H1 (cell line): Measurements from ENCODE around the gene MRTFB. TPM values are rescaled to one million over a fixed set of nuclear protein-coding genes. Genes with fewer than 3 reads are reported as not detected.

Source experiments
- CTCF ChIA-PET: fragments of 300-600 bp; sonication (Branson Sonifier 250); formaldehyde crosslinking; loops from one replicate; lab custom pipeline; 2021; ENCODE audit not compliant: partially characterized antibody; lab: Charles Lee
- POLR2A ChIA-PET: fragments of 300-600 bp; sonication (Branson Sonifier 250); formaldehyde crosslinking; loops from one replicate; lab custom pipeline; 2021; ENCODE audit warnings: inconsistent platforms; ENCODE audit not compliant: partially characterized antibody; lab: Charles Lee
- DNase-seq, 2 experiments: peaks; one replicate each; pipeline versions ENCODE4 v3.0.0 to v3.0.0-alpha.2; 2010 to 2022; ENCODE audit warnings: low spot score in 2 of 2, low read depth in 1 of 2, mixed read lengths in 1 of 2
- FAIRE-seq: peaks from 2 replicates; lab custom pipeline; 2011; peaks lifted over from hg19 to GRCh38; lab: Jason Lieb, UNC
- H2AFZ ChIP-seq: 2 replicates; pipeline ENCODE4 v1.8.1; 2012; ENCODE audit warnings: low read length, inconsistent platforms
- H2AK5ac ChIP-seq: 2 replicates; pipeline ENCODE4 v1.6.1; 2013; ENCODE audit warnings: low read depth, low read length
- H2BK120ac ChIP-seq: replicated peaks from 2 replicates; pipeline ENCODE3; 2013; ENCODE audit warnings: low read depth, low read length, inconsistent platforms
- H2BK12ac ChIP-seq: 2 replicates; pipeline ENCODE4 v1.6.1; 2013; ENCODE audit warnings: low read depth, low read length
- H2BK15ac ChIP-seq: 2 replicates; pipeline ENCODE4 v1.6.1; 2013; ENCODE audit warnings: low read length
- H2BK20ac ChIP-seq: 2 replicates; pipeline ENCODE4 v1.6.1; 2013; ENCODE audit warnings: low read length
- H2BK5ac ChIP-seq: 2 replicates; pipeline ENCODE4 v1.6.1; 2013; ENCODE audit warnings: low read depth, low read length
- H3K14ac ChIP-seq: 2 replicates; pipeline ENCODE4 v1.6.1; 2013; ENCODE audit warnings: inconsistent platforms; ENCODE audit not compliant: insufficient read length
- H3K18ac ChIP-seq: 2 replicates; pipeline ENCODE4 v1.6.1; 2013; ENCODE audit warnings: low read length; ENCODE audit errors: extremely low read depth
- H3K23ac ChIP-seq: 2 replicates; pipeline ENCODE4 v1.6.1; 2013; ENCODE audit warnings: inconsistent platforms; ENCODE audit not compliant: insufficient read length
- H3K23me2 ChIP-seq: 2 replicates; pipeline ENCODE4 v1.6.1; 2013; ENCODE audit warnings: low read depth, low read length
- H3K27ac ChIP-seq: 2 replicates; pipeline ENCODE4 v1.6.1; 2011; ENCODE audit warnings: low read depth, low read length, inconsistent platforms
- H3K27me3 ChIP-seq, 4 experiments: replicated peaks in 1 of 4; 1 replicate in 1 of 4; 2 replicates in 3 of 4; pipeline versions ENCODE4 v1.6.1 to v1.8.1; 2011 to 2013; ENCODE audit warnings: low read length in 3 of 4, mild to moderate bottlenecking in 3 of 4, inconsistent platforms in 2 of 4, mixed read lengths in 2 of 4, moderate library complexity in 1 of 4; ENCODE audit not compliant: control insufficient read depth in 3 of 4, insufficient read depth in 3 of 4; ENCODE audit errors: extremely low read depth in 1 of 4
- H3K36me3 ChIP-seq, 4 experiments: 2 replicates each; pipeline versions ENCODE4 v1.6.1 to v1.8.1; 2011 to 2013; ENCODE audit warnings: mild to moderate bottlenecking in 4 of 4, low read length in 3 of 4, moderate library complexity in 2 of 4, control low read depth in 1 of 4, inconsistent platforms in 1 of 4; ENCODE audit not compliant: insufficient read depth in 4 of 4, control insufficient read depth in 2 of 4
- H3K4ac ChIP-seq: replicated peaks from 2 replicates; pipeline ENCODE3; 2013; ENCODE audit warnings: low read length, low read depth, mixed read lengths, inconsistent platforms; ENCODE audit not compliant: insufficient read length
- H3K4me1 ChIP-seq, 4 experiments: replicated peaks in 1 of 4; 1 replicate in 1 of 4; 2 replicates in 3 of 4; pipeline versions ENCODE4 v1.6.1 to v1.8.1; 2011 to 2013; ENCODE audit warnings: low read length in 3 of 4, inconsistent platforms in 2 of 4, mixed read lengths in 1 of 4; ENCODE audit not compliant: insufficient read depth in 4 of 4, control insufficient read depth in 3 of 4
- H3K4me2 ChIP-seq, 2 experiments: 2 replicates each; pipeline versions ENCODE4 v1.6.1 to v1.8.1; 2011 to 2013; ENCODE audit warnings: low read depth in 2 of 2, low read length in 2 of 2, control low read depth in 1 of 2, inconsistent platforms in 1 of 2, mild to moderate bottlenecking in 1 of 2; ENCODE audit not compliant: insufficient read depth in 1 of 2
- H3K4me3 ChIP-seq, 4 experiments: fragments of 200-600, 300-600 bp in 1 of 4; sonication (generic), shearing (Covaris generic), sonication (Bioruptor Twin) in 1 of 4; 2 replicates each; pipeline versions ENCODE4 v1.5.1 to v1.8.1; 2011 to 2016; ENCODE audit warnings: low read length in 4 of 4, low read depth in 3 of 4, control low read depth in 2 of 4, inconsistent platforms in 2 of 4, mild to moderate bottlenecking in 2 of 4, mixed read lengths in 1 of 4, moderate library complexity in 1 of 4; ENCODE audit not compliant: insufficient read depth in 2 of 4; ENCODE audit errors: extremely low read depth in 1 of 4
- H3K56ac ChIP-seq: replicated peaks from 2 replicates; pipeline ENCODE3; 2013; ENCODE audit warnings: low read depth, mild to moderate bottlenecking, mixed read lengths, low read length, inconsistent platforms; ENCODE audit not compliant: insufficient read length
- H3K79me1 ChIP-seq: 2 replicates; pipeline ENCODE4 v1.6.1; 2013; ENCODE audit warnings: low read depth, low read length, control low read depth
- H3K79me2 ChIP-seq, 2 experiments: 2 replicates each; pipeline versions ENCODE4 v1.6.1 to v1.8.1; 2012 to 2013; ENCODE audit warnings: low read length in 2 of 2, mild to moderate bottlenecking in 2 of 2, inconsistent platforms in 1 of 2; ENCODE audit not compliant: insufficient read depth in 2 of 2, control insufficient read depth in 1 of 2
- H3K9ac ChIP-seq, 4 experiments: replicated peaks in 1 of 4; 1 replicate in 1 of 4; 2 replicates in 3 of 4; pipeline versions ENCODE4 v1.6.1 to v1.8.1; 2011 to 2013; ENCODE audit warnings: low read depth in 3 of 4, low read length in 3 of 4, control low read depth in 2 of 4, mild to moderate bottlenecking in 2 of 4, moderate library complexity in 2 of 4, inconsistent platforms in 1 of 4; ENCODE audit errors: extremely low read depth in 1 of 4
- H3K9me3 ChIP-seq, 2 experiments: 2 replicates each; pipeline versions ENCODE4 v1.6.1 to v1.8.1; 2012 to 2013; ENCODE audit warnings: mild to moderate bottlenecking in 2 of 2, moderate library complexity in 2 of 2, control low read depth in 1 of 2, inconsistent platforms in 1 of 2, low read depth in 1 of 2, low read length in 1 of 2, mixed read lengths in 1 of 2; ENCODE audit not compliant: insufficient read depth in 2 of 2
- H4K20me1 ChIP-seq, 2 experiments: replicated peaks in 1 of 2; 2 replicates each; pipeline versions ENCODE3 to v1.8.1; 2011 to 2013; ENCODE audit warnings: inconsistent platforms in 2 of 2, low read length in 2 of 2, mild to moderate bottlenecking in 1 of 2; ENCODE audit not compliant: insufficient read depth in 2 of 2, control insufficient read depth in 1 of 2
- H4K5ac ChIP-seq: 2 replicates; pipeline ENCODE4 v1.6.1; 2013; ENCODE audit warnings: low read length, low read depth, mixed read lengths, inconsistent platforms; ENCODE audit not compliant: insufficient read length
- H4K8ac ChIP-seq: 2 replicates; pipeline ENCODE4 v1.8.0; 2013; ENCODE audit warnings: mild to moderate bottlenecking, moderate library complexity, low read length, inconsistent platforms; ENCODE audit not compliant: insufficient read depth; ENCODE audit errors: extremely low read depth
- H4K91ac ChIP-seq: replicated peaks from 2 replicates; pipeline ENCODE3; 2013; ENCODE audit warnings: low read length, mixed read lengths, inconsistent platforms; ENCODE audit not compliant: insufficient read length
- SRF ChIP-seq: IDR thresholded peaks from 2 replicates; pipeline ENCODE4 v1.6.1; 2011; ENCODE audit warnings: mild to moderate bottlenecking, low read depth, low read length, moderate library complexity
- polyA plus RNA-seq, 7 experiments: library from polyadenylated mRNA; depleted of rRNA in 3 of 7; stranded (reverse) in 5 of 7; unstranded in 2 of 7; fragments of >200 nt in 5 of 7; fragments of 200-250 nt in 2 of 7; gene quantifications; 1 replicate in 5 of 7; 2 replicates in 1 of 7; 4 replicates in 1 of 7; pipeline versions ENCODE4 v1.2.1 to v1.2.3, GENCODE V29; 2011 to 2013; ENCODE audit warnings: missing spikeins in 2 of 7, mixed read lengths in 2 of 7
- total RNA-seq: library from RNA; stranded (reverse); fragmentation: NEBNext Ultra II Directional; extraction: Animal tissue kit (Norgen Biotek cat#: 25700); gene quantifications from 2 replicates; pipeline ENCODE4 v1.2.1, GENCODE V29; 2021

MRTFB gene
- total and polyA plus RNA-seq, 2 of the 8 experiments (the other 6 are each of a cell fraction or from before 2014, with no cell fraction given) = 13.5 to 34.9 TPM

DNA sequence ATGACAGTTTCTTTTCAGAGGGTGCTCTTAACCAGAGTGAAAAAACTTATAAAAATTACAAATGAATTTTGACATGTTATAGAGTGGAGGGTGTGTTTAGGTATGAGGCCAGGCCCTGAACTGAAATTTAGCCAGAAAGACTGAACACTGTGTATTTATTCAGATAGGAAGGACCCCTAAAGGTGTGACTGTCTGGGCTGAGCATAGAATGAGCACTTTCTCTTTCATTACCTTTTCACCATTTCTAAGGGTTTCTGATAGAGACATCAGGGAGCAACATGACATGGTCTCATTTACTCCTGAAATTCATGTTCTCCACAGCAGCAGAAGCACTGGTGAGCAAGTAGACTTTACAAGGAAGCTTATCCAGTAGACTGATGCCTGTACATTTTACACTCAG, 32.9 kb downstream of the MRTFB start:
- Histone ChIP-seq H3K4me1 (peaks cover 0 to 8% (median 2%) of the 10 kb centered on the region in 4 experiments; a peak in 3 of 7 replicates), H3K9me3 (no peaks in the 10 kb centered on the region), H2BK15ac (no peak overlapping the region), H2BK5ac (no peak overlapping the region), H2AK5ac (no peak overlapping the region), H4K20me1 (peaks cover 2 to 4% of the 10 kb centered on the region in 2 experiments), H4K5ac (no peak overlapping the region), H3K27ac (no peak overlapping the region), H3K79me1 (peaks cover 5% of the 10 kb centered on the region), H3K27me3 (no peaks in the 10 kb centered on the region), H3K79me2 (peaks cover 0 to 82% of the 10 kb centered on the region in 2 experiments; a peak in 3 of 4 replicates), H2AFZ (no peak overlapping the region), H4K91ac (no peak overlapping the region), H3K4me3 (no peak overlapping the region), H3K4me2 (no peak overlapping the region), H2BK120ac (no peak overlapping the region), H3K23me2 (no peaks in the 10 kb centered on the region), H3K14ac (no peak overlapping the region), H3K36me3 (no peaks in the 10 kb centered on the region), H4K8ac (no peak overlapping the region), H3K9ac (peak overlapping the region in 1 of 4 experiments; percentile 34; a peak in 1 of 7 replicates), H2BK12ac (no peak overlapping the region), H3K4ac (no peak overlapping the region), H2BK20ac (no peak overlapping the region), H3K18ac (no peak overlapping the region), H3K56ac (no peak overlapping the region), H3K23ac (no peak overlapping the region)
- ChIA-PET POLR2A (no interaction called here), CTCF (interaction anchor here (1.5 kb wide), 1 partner anchor 82 kb away, joined by 3 read pairs; no protein-coding TSS in a partner anchor)
- TF ChIP-seq SRF = no peak
- FAIRE-seq (no peak), DNase-seq (no peak)
